HCT116 (cell line): ENCODE results near the gene MSH6. TPM values are rescaled to one million over a fixed set of nuclear protein-coding genes. Genes with fewer than 3 reads are reported as not detected.

Experiments
- ATAC-seq: fragments of 200-7000 bp; cut with Tn5 transposase; 2 replicates; pipeline ENCODE4 v1.9.1; 2020; ENCODE audit warnings: mild to moderate bottlenecking, moderate library complexity
- BruUV-seq: library from RNA; stranded (reverse); fragments of 400-500 nt; replicated peaks from 2 replicates; lab custom pipeline; 2021; lab: Mats Ljungman, UMichigan
- CTCF ChIA-PET: fragments of 300-600 bp; sonication (Branson Sonifier 250); formaldehyde crosslinking; loops from one replicate; lab custom pipeline; 2021; ENCODE audit warnings: antibody characterized with exemption; lab: Charles Lee
- POLR2A ChIA-PET: fragments of 300-600, 350-600 bp; sonication (Branson Sonifier 250); formaldehyde crosslinking; loops from one replicate; lab custom pipeline; 2021; ENCODE audit warnings: antibody characterized with exemption; lab: Charles Lee
- RAD21 ChIA-PET, 2 experiments: fragments of 300-600 bp; sonication (Branson Sonifier 250); formaldehyde crosslinking; loops; one replicate each; lab custom pipeline; 2023; ENCODE audit warnings: low total read pairs in 2 of 2; ENCODE audit not compliant: uncharacterized antibody in 2 of 2, unreplicated experiment in 2 of 2, low non-redundant PET in 1 of 2; lab: Charles Lee
- DNase-seq: peaks from one replicate; pipeline ENCODE4 v3.0.0-alpha.2; 2010; ENCODE audit warnings: low read depth, low spot score
- H2AFZ ChIP-seq: fragments of 200-600 bp; shearing (Covaris generic), sonication (generic); 2 replicates; pipeline ENCODE4 v1.6.1; 2017; ENCODE audit warnings: low read depth, mixed run types, mixed read lengths, antibody characterized with exemption, low read length; ENCODE audit not compliant: poor library complexity, severe bottlenecking
- H3K27ac ChIP-seq: 2 replicates; pipeline ENCODE4 v1.5.1; 2012; ENCODE audit warnings: low read depth, low read length
- H3K27me3 ChIP-seq: fragments of 200-600 bp; sonication (generic); 2 replicates; pipeline ENCODE4 v1.6.1; 2016; ENCODE audit warnings: mixed run types, low read length, mixed read lengths; ENCODE audit not compliant: insufficient read depth
- H3K36me3 ChIP-seq, 2 experiments: fragments of 200-500 bp in 1 of 2; fragments of 200-600 bp in 1 of 2; sonication (Bioruptor generic) in 1 of 2; sonication (generic) in 1 of 2; 2 replicates each; pipeline versions ENCODE4 v1.5.1 to v1.6.1; 2014 to 2016; ENCODE audit warnings: low read length in 2 of 2, inconsistent platforms in 1 of 2, mixed read lengths in 1 of 2, mixed run types in 1 of 2; ENCODE audit not compliant: insufficient read depth in 2 of 2, control insufficient read depth in 1 of 2
- H3K4me1 ChIP-seq, 2 experiments: fragments of 200-600 bp in 1 of 2; sonication (generic) in 1 of 2; 2 replicates each; pipeline versions ENCODE4 v1.5.1 to v1.6.1; 2012 to 2017; ENCODE audit warnings: low read length in 2 of 2, inconsistent platforms in 1 of 2, mild to moderate bottlenecking in 1 of 2, mixed read lengths in 1 of 2, mixed run types in 1 of 2, moderate library complexity in 1 of 2; ENCODE audit not compliant: insufficient read depth in 2 of 2, control insufficient read depth in 1 of 2
- H3K4me2 ChIP-seq: fragments of 200-600 bp; sonication (generic); 2 replicates; pipeline ENCODE4 v1.6.1; 2017; ENCODE audit warnings: mixed run types, low read length, mixed read lengths
- H3K4me3 ChIP-seq, 2 experiments: fragments of 200-600 bp in 1 of 2; sonication (generic) in 1 of 2; replicated peaks in 1 of 2; 2 replicates each; pipeline ENCODE4 v1.5.1; 2011 to 2016; ENCODE audit warnings: low read length in 2 of 2, control low read depth in 1 of 2, low read depth in 1 of 2, mild to moderate bottlenecking in 1 of 2, mixed read lengths in 1 of 2, mixed run types in 1 of 2
- H3K79me2 ChIP-seq: fragments of 200-600 bp; sonication (generic); 2 replicates; pipeline ENCODE4 v1.6.1; 2017; ENCODE audit warnings: mild to moderate bottlenecking, mixed run types, low read length, moderate library complexity, mixed read lengths; ENCODE audit not compliant: insufficient read depth
- H3K9ac ChIP-seq: fragments of 200-600 bp; sonication (generic); 2 replicates; pipeline ENCODE4 v1.6.1; 2016; ENCODE audit warnings: low read length, mixed read lengths
- H3K9me2 ChIP-seq: fragments of 200-600 bp; sonication (generic), shearing (Covaris generic); 2 replicates; pipeline ENCODE4 v1.6.1; 2017; ENCODE audit warnings: mixed run types, mild to moderate bottlenecking, moderate library complexity; ENCODE audit not compliant: insufficient read depth
- H3K9me3 ChIP-seq, 2 experiments: fragments of 200-500 bp in 1 of 2; fragments of 200-600 bp in 1 of 2; sonication (Bioruptor generic) in 1 of 2; sonication (generic) in 1 of 2; 2 replicates each; pipeline ENCODE4 v1.6.1; 2014 to 2017; ENCODE audit warnings: low read length in 2 of 2, mixed read lengths in 2 of 2, inconsistent platforms in 1 of 2, low read depth in 1 of 2, mild to moderate bottlenecking in 1 of 2, mixed run types in 1 of 2, moderate library complexity in 1 of 2; ENCODE audit not compliant: control insufficient read depth in 1 of 2, insufficient read depth in 1 of 2
- H4K20me1 ChIP-seq: fragments of 200-600 bp; sonication (generic), shearing (Covaris generic); 2 replicates; pipeline ENCODE4 v1.6.1; 2017; ENCODE audit warnings: mixed run types, mild to moderate bottlenecking, moderate library complexity; ENCODE audit not compliant: insufficient read depth
- ATF3 ChIP-seq: IDR thresholded peaks from 2 replicates; pipeline ENCODE4 v1.6.1; 2012
- CBX3 ChIP-seq: IDR thresholded peaks from 2 replicates; pipeline ENCODE4 v1.6.1; 2012; ENCODE audit warnings: low read depth
- EGR1 ChIP-seq: IDR thresholded peaks from 2 replicates; pipeline ENCODE4 v1.6.1; 2012; ENCODE audit warnings: low read depth
- MAX ChIP-seq: IDR thresholded peaks from 2 replicates; pipeline ENCODE4 v1.6.1; 2012
- POLR2AphosphoS5 ChIP-seq: IDR thresholded peaks from 2 replicates; pipeline ENCODE4 v1.6.1; 2011; ENCODE audit warnings: mild to moderate bottlenecking, low read depth, low read length, moderate library complexity
- RAD21 ChIP-seq: IDR thresholded peaks from 2 replicates; pipeline ENCODE4 v1.6.1; 2012; ENCODE audit warnings: low read depth, mild to moderate bottlenecking
- SIN3A ChIP-seq: IDR thresholded peaks from 2 replicates; pipeline ENCODE4 v1.6.1; 2012; ENCODE audit warnings: low read depth
- SP1 ChIP-seq: IDR thresholded peaks from 2 replicates; pipeline ENCODE4 v1.6.1; 2012; ENCODE audit warnings: low read depth
- SRF ChIP-seq: IDR thresholded peaks from 2 replicates; pipeline ENCODE4 v1.6.1; 2012; ENCODE audit warnings: low read depth
- TCF7L2 ChIP-seq: IDR thresholded peaks from 2 replicates; pipeline ENCODE4 v1.7.0; 2011; ENCODE audit warnings: borderline replicate concordance, inconsistent platforms; ENCODE audit not compliant: insufficient read depth, insufficient read length; ENCODE audit errors: extremely low read depth
- YY1 ChIP-seq: IDR thresholded peaks from 2 replicates; pipeline ENCODE4 v1.6.1; 2011; ENCODE audit warnings: low read length, low read depth, moderate library complexity, mild to moderate bottlenecking; ENCODE audit not compliant: insufficient replicate concordance; ENCODE audit errors: extremely low read depth
- ZNF274 ChIP-seq: fragments of 200-500 bp; sonication (Bioruptor generic); IDR thresholded peaks from 2 replicates; pipeline ENCODE4 v1.6.1; 2014; ENCODE audit warnings: mild to moderate bottlenecking, low read depth, low read length, inconsistent platforms
- intact Hi-C: fragments of 100-400 bp; cut with micrococcal nuclease; formaldehyde crosslinking; loops from 2 replicates; pipeline ENCODE4 v1.10.0; 2022
- total RNA-seq: library from RNA; stranded (reverse); gene quantifications from one replicate; pipeline ENCODE4 v1.2.1, GENCODE V29; 2021; ENCODE audit not compliant: unreplicated experiment

MSH6 gene
- total RNA-seq, 1 experiment from 2014 or later, result 71.2 TPM

- Histone ChIP-seq H3K9me3 (no peaks in the 10 kb centered on the region), H3K27ac (no peak overlapping the region), H3K27me3 (no peaks in the 10 kb centered on the region), H4K20me1 (no peaks in the 10 kb centered on the region; the same call in 1 of the 2 replicates), H3K36me3 (peaks cover 71 to 82% of the 10 kb centered on the region in 2 experiments), H3K4me3 (no peak overlapping the region)
- no peak for ATAC-seq
- ChIA-PET POLR2A (no interaction called here), RAD21 (no interaction called here)
- no TSS peak for BruUV-seq
- TF ChIP-seq RAD21, result no peak
- no peak for TF ChIP-seq TCF7L2
- no peak for TF ChIP-seq ATF3
- TF ChIP-seq EGR1, result no peak
- TF ChIP-seq MAX, result no peak
- TF ChIP-seq POLR2AphosphoS5, result no peak
- TF ChIP-seq, all 23 proteins: peak for 0
- Histone ChIP-seq H3K4me1 (no peaks in the 10 kb centered on the region), H3K9ac (no peak overlapping the region), H2AFZ (no peak overlapping the region), H3K9me2 (no peaks in the 10 kb centered on the region), H3K79me2 (peaks cover 44% of the 10 kb centered on the region), H3K4me2 (no peak overlapping the region)
- DNase-seq, result no peak
- intact Hi-C loops, result no loop called here
- CTCF ChIA-PET, result no interaction called here
Measured at GRCh38 chr2:47805850-47806249, 22.9 kb downstream of the MSH6 start.

GRCh38 chr2:47808614-47809013 lies 25.7 kb downstream of the MSH6 start:
- H3K36me3 ChIP-seq, result peaks cover 54 to 61% of the 10 kb centered on the region in 2 experiments
- no peak overlapping the region for H2AFZ ChIP-seq
- DNase-seq, result no peak
- RAD21 ChIA-PET, result no interaction called here
- no peak overlapping the region for H3K27ac ChIP-seq
- H3K4me2 ChIP-seq, result no peak overlapping the region
- CTCF ChIA-PET, result no interaction called here
- intact Hi-C loops, result no loop called here
- peaks cover 17% of the 10 kb centered on the region for H3K79me2 ChIP-seq
- no peak overlapping the region for H3K9ac ChIP-seq
- H3K9me3 ChIP-seq, result no peaks in the 10 kb centered on the region
- no peaks in the 10 kb centered on the region; the same call in 1 of the 2 replicates for H4K20me1 ChIP-seq
- BruUV-seq, result no TSS peak
- no peak for ATAC-seq
- H3K4me1 ChIP-seq, result no peaks in the 10 kb centered on the region
- no peaks in the 10 kb centered on the region for H3K27me3 ChIP-seq
- POLR2A ChIA-PET, result no interaction called here
- H3K9me2 ChIP-seq, result no peaks in the 10 kb centered on the region
- H3K4me3 ChIP-seq, result no peak overlapping the region
- TF ChIP-seq ZNF274 (no peak), SRF (no peak), SIN3A (no peak), RAD21 (no peak), POLR2AphosphoS5 (no peak), CBX3 (no peak), SP1 (no peak), YY1 (no peak)
